HepG2 (cell line): ENCODE results near the gene PRCD. TPM values are rescaled to one million over a fixed set of nuclear protein-coding genes. Genes with fewer than 3 reads are reported as not detected.

ENCODE experiments used
- ARHGAP35 ChIP-seq: sonication (generic); formaldehyde crosslinking; IDR thresholded peaks from 2 replicates; pipeline ENCODE4 v1.9.0; 2022; ENCODE audit warnings: mild to moderate bottlenecking, inconsistent platforms, moderate library complexity, missing genetic modification reagents, borderline replicate concordance
- CHCHD3 ChIP-seq: sonication (generic); formaldehyde crosslinking; IDR thresholded peaks from 2 replicates; pipeline ENCODE4 v1.8.0; 2022; ENCODE audit warnings: mild to moderate bottlenecking, missing genetic modification reagents, moderate library complexity
- JUND ChIP-seq: sonication (generic); formaldehyde crosslinking; IDR thresholded peaks from 2 replicates; pipeline ENCODE4 v1.8.0; 2022; ENCODE audit warnings: mild to moderate bottlenecking, missing genetic modification reagents
- NFKBIZ ChIP-seq: IDR thresholded peaks from 2 replicates; pipeline ENCODE4 v1.6.1; 2018; ENCODE audit warnings: missing genetic modification reagents, missing compliant biosample characterization
- PHF21A ChIP-seq: sonication (generic); formaldehyde crosslinking; IDR thresholded peaks from 2 replicates; pipeline ENCODE4 v1.5.0; 2020; ENCODE audit warnings: mild to moderate bottlenecking, missing genetic modification reagents
- POGZ ChIP-seq: sonication (generic); formaldehyde crosslinking; IDR thresholded peaks from 2 replicates; pipeline ENCODE4 v1.4.0; 2020; ENCODE audit warnings: mild to moderate bottlenecking, missing genetic modification reagents
- RARA ChIP-seq: IDR thresholded peaks from 2 replicates; pipeline ENCODE4 v1.6.1; 2016; ENCODE audit warnings: missing genetic modification reagents, missing compliant biosample characterization
- SALL2 ChIP-seq: sonication (generic); formaldehyde crosslinking; IDR thresholded peaks from 2 replicates; pipeline ENCODE4 v1.8.1; 2023; ENCODE audit warnings: mild to moderate bottlenecking, missing genetic modification reagents, inconsistent platforms
- SOX5 ChIP-seq: IDR thresholded peaks from 2 replicates; pipeline ENCODE4 v1.6.1; 2016; ENCODE audit warnings: borderline replicate concordance
- ZNF577 ChIP-seq: sonication (generic); formaldehyde crosslinking; IDR thresholded peaks from 2 replicates; pipeline ENCODE4 v1.4.0; 2020; ENCODE audit warnings: mild to moderate bottlenecking, low read depth, missing genetic modification reagents, borderline replicate concordance
- ZNF598 ChIP-seq: sonication (generic); formaldehyde crosslinking; IDR thresholded peaks from 2 replicates; pipeline ENCODE4 v1.5.1; 2020; ENCODE audit warnings: mild to moderate bottlenecking, missing genetic modification reagents, borderline replicate concordance
- polyA plus RNA-seq, 8 experiments: library from polyadenylated mRNA; depleted of rRNA in 3 of 8; stranded (reverse) in 7 of 8; unstranded in 1 of 8; fragments of >200 nt; fragmentation: Illumina TruSeq in 4 of 8; extraction: Trizol in 4 of 8; gene quantifications; 2 replicates each; pipeline versions ENCODE4 v1.2.1 to v1.2.3, GENCODE V29; 2011 to 2016; ENCODE audit warnings: low read depth in 4 of 8, missing spikeins in 1 of 8, mixed read lengths in 1 of 8; ENCODE audit not compliant: insufficient read depth in 1 of 8
- total RNA-seq, 5 experiments: library from RNA; depleted of rRNA; stranded (reverse); fragments of >200 nt; fragmentation: Illumina TruSeq; extraction: Trizol; gene quantifications; 2 replicates each; pipeline ENCODE4 v1.2.3, GENCODE V29; 2016; ENCODE audit warnings: low read depth in 1 of 5
- TF ChIP-seq, protein P1 (sequence below): sonication (generic); formaldehyde crosslinking; conservative IDR thresholded peaks from 2 replicates; pipeline ENCODE4 v1.5.0; 2020; ENCODE audit warnings: missing genetic modification reagents
- TF ChIP-seq, protein P2 (sequence below): sonication (generic); formaldehyde crosslinking; IDR thresholded peaks from 2 replicates; pipeline ENCODE4 v1.4.0; 2020; ENCODE audit warnings: missing genetic modification reagents
- TF ChIP-seq, protein P3 (sequence below): sonication (generic); formaldehyde crosslinking; IDR thresholded peaks from 2 replicates; pipeline ENCODE4 v1.4.0; 2020; ENCODE audit warnings: mild to moderate bottlenecking, low read depth, missing genetic modification reagents
- TF ChIP-seq, protein P4 (sequence below): sonication (generic); formaldehyde crosslinking; IDR thresholded peaks from 2 replicates; pipeline ENCODE4 v1.4.0; 2020; ENCODE audit warnings: low read depth, mild to moderate bottlenecking, missing genetic modification reagents
- TF ChIP-seq, protein P5 (sequence below): sonication (generic); formaldehyde crosslinking; IDR thresholded peaks from 2 replicates; pipeline ENCODE4 v1.4.0; 2020; ENCODE audit warnings: missing genetic modification reagents, borderline replicate concordance

Gene PRCD
- total and polyA plus RNA-seq, 2 of the 13 experiments (the other 11 are each of a cell fraction or from before 2014, with no cell fraction given) = 0.51 TPM; not detected in 1

DNA sequence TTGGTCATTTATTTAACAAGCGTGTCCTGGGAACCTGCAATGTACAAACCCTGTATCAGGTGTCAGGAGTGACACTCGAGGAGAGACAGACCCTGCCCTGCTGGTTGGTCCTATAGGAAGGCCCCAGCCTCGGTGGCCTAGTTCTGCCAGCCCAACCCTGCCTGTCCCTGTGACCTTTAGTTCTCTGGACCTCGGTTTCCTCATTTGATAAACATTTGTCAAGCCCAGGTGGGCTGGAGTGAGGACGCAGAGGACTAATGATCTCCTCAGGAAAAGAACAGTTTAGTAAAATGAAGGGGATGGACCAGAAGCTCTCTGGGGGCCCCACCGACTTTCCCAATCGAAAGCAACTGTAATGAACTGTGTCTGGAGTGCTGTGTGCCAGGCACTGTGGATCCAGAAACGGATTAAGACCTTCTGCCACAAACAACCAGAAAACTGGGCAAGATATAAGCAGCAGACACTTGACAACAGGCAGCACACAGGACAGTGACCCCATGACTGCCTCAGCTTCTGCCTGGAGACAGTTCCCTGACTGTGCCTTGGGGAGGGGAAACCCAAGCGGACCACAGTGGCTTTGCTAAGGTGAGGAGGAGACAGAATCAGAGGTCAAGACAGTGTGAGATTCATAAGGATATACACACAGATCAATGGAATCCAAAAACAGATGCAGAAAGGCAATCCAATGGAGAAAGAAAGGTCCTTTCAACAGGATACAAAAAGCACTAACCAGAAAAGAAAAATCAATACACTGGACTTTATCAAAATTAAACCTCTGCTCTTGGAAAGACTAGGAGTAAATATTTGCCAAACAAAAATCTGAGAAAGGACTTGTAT lies 8.8 kb downstream of the PRCD start (continued):
- TF ChIP-seq, protein P1, sequence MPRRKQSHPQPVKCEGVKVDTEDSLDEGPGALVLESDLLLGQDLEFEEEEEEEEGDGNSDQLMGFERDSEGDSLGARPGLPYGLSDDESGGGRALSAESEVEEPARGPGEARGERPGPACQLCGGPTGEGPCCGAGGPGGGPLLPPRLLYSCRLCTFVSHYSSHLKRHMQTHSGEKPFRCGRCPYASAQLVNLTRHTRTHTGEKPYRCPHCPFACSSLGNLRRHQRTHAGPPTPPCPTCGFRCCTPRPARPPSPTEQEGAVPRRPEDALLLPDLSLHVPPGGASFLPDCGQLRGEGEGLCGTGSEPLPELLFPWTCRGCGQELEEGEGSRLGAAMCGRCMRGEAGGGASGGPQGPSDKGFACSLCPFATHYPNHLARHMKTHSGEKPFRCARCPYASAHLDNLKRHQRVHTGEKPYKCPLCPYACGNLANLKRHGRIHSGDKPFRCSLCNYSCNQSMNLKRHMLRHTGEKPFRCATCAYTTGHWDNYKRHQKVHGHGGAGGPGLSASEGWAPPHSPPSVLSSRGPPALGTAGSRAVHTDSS = no peak
- TF ChIP-seq, protein P2, sequence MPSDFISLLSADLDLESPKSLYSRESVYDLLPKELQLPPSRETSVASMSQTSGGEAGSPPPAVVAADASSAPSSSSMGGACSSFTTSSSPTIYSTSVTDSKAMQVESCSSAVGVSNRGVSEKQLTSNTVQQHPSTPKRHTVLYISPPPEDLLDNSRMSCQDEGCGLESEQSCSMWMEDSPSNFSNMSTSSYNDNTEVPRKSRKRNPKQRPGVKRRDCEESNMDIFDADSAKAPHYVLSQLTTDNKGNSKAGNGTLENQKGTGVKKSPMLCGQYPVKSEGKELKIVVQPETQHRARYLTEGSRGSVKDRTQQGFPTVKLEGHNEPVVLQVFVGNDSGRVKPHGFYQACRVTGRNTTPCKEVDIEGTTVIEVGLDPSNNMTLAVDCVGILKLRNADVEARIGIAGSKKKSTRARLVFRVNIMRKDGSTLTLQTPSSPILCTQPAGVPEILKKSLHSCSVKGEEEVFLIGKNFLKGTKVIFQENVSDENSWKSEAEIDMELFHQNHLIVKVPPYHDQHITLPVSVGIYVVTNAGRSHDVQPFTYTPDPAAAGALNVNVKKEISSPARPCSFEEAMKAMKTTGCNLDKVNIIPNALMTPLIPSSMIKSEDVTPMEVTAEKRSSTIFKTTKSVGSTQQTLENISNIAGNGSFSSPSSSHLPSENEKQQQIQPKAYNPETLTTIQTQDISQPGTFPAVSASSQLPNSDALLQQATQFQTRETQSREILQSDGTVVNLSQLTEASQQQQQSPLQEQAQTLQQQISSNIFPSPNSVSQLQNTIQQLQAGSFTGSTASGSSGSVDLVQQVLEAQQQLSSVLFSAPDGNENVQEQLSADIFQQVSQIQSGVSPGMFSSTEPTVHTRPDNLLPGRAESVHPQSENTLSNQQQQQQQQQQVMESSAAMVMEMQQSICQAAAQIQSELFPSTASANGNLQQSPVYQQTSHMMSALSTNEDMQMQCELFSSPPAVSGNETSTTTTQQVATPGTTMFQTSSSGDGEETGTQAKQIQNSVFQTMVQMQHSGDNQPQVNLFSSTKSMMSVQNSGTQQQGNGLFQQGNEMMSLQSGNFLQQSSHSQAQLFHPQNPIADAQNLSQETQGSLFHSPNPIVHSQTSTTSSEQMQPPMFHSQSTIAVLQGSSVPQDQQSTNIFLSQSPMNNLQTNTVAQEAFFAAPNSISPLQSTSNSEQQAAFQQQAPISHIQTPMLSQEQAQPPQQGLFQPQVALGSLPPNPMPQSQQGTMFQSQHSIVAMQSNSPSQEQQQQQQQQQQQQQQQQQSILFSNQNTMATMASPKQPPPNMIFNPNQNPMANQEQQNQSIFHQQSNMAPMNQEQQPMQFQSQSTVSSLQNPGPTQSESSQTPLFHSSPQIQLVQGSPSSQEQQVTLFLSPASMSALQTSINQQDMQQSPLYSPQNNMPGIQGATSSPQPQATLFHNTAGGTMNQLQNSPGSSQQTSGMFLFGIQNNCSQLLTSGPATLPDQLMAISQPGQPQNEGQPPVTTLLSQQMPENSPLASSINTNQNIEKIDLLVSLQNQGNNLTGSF (CRISPR knock-in tag) = no peak
- TF ChIP-seq SOX5 (CRISPR knock-in tag) = no peak
- TF ChIP-seq, protein P3, sequence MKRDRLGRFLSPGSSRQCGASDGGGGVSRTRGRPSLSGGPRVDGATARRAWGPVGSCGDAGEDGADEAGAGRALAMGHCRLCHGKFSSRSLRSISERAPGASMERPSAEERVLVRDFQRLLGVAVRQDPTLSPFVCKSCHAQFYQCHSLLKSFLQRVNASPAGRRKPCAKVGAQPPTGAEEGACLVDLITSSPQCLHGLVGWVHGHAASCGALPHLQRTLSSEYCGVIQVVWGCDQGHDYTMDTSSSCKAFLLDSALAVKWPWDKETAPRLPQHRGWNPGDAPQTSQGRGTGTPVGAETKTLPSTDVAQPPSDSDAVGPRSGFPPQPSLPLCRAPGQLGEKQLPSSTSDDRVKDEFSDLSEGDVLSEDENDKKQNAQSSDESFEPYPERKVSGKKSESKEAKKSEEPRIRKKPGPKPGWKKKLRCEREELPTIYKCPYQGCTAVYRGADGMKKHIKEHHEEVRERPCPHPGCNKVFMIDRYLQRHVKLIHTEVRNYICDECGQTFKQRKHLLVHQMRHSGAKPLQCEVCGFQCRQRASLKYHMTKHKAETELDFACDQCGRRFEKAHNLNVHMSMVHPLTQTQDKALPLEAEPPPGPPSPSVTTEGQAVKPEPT (CRISPR knock-in tag) = 0 out of 2 replicates have a peak, but pooled peaks have one; percentile 59
- no peak for TF ChIP-seq ZNF577
- no peak for TF ChIP-seq POGZ (CRISPR knock-in tag)
- no peak for TF ChIP-seq NFKBIZ
- TF ChIP-seq, protein P4, sequence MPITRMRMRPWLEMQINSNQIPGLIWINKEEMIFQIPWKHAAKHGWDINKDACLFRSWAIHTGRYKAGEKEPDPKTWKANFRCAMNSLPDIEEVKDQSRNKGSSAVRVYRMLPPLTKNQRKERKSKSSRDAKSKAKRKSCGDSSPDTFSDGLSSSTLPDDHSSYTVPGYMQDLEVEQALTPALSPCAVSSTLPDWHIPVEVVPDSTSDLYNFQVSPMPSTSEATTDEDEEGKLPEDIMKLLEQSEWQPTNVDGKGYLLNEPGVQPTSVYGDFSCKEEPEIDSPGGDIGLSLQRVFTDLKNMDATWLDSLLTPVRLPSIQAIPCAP = no peak
- peak; percentile 65 for TF ChIP-seq RARA (CRISPR knock-in tag)
- TF ChIP-seq JUND (CRISPR knock-in tag) = no peak
- TF ChIP-seq CHCHD3 = no peak
- no peak for TF ChIP-seq SALL2
- TF ChIP-seq, protein P5, sequence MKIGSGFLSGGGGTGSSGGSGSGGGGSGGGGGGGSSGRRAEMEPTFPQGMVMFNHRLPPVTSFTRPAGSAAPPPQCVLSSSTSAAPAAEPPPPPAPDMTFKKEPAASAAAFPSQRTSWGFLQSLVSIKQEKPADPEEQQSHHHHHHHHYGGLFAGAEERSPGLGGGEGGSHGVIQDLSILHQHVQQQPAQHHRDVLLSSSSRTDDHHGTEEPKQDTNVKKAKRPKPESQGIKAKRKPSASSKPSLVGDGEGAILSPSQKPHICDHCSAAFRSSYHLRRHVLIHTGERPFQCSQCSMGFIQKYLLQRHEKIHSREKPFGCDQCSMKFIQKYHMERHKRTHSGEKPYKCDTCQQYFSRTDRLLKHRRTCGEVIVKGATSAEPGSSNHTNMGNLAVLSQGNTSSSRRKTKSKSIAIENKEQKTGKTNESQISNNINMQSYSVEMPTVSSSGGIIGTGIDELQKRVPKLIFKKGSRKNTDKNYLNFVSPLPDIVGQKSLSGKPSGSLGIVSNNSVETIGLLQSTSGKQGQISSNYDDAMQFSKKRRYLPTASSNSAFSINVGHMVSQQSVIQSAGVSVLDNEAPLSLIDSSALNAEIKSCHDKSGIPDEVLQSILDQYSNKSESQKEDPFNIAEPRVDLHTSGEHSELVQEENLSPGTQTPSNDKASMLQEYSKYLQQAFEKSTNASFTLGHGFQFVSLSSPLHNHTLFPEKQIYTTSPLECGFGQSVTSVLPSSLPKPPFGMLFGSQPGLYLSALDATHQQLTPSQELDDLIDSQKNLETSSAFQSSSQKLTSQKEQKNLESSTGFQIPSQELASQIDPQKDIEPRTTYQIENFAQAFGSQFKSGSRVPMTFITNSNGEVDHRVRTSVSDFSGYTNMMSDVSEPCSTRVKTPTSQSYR (CRISPR knock-in tag) = no peak
- peak; percentile 87 for TF ChIP-seq PHF21A (CRISPR knock-in tag)
- TF ChIP-seq ZNF598 = peak; percentile 72; the same call in 1 of the 2 replicates
- TF ChIP-seq ARHGAP35 (CRISPR knock-in tag) = no peak
